ENCODE measurements around the gene RAB25.
"Not testable (repeated sequence)": the region's sequence is repeated elsewhere in the genome, so short reads cannot be mapped to it uniquely, and the experiment has no call there.

Gene RAB25

DNA sequence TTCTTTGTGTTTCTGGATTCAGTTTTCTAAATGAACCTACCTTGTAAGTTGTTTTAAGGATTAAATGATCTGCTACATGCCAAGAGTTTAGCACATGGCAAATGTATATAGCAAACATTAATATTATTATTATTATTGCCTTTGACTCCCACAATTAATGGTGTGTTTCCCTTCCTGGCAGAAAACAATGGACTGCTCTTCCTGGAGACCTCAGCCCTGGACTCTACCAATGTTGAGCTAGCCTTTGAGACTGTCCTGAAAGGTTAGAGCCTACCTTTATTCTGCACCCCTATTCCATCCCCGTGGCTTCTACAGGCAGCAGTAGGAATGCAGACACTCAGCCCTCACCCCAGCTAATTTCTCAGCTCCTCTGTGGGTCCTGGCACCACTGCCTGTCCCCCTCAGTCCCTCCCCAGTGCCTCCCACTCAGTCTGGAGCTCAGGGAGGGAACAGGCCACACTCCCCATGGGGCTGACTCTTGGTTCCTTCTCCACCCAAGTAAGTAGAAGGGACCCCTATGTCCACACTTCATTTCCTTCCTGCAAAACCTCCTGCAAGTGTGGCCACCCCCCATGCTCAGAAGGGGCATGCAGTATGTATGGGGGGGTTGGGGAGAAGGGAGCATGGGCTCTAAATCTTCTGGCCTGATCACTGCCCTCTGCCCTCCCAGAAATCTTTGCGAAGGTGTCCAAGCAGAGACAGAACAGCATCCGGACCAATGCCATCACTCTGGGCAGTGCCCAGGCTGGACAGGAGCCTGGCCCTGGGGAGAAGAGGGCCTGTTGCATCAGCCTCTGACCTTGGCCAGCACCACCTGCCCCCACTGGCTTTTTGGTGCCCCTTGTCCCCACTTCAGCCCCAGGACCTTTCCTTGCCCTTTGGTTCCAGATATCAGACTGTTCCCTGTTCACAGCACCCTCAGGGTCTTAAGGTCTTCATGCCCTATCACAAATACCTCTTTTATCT lies 8.8 kb downstream of the RAB25 start:
- no peak overlapping the region for H3K27ac ChIP-seq
- TF ChIP-seq, protein P1, sequence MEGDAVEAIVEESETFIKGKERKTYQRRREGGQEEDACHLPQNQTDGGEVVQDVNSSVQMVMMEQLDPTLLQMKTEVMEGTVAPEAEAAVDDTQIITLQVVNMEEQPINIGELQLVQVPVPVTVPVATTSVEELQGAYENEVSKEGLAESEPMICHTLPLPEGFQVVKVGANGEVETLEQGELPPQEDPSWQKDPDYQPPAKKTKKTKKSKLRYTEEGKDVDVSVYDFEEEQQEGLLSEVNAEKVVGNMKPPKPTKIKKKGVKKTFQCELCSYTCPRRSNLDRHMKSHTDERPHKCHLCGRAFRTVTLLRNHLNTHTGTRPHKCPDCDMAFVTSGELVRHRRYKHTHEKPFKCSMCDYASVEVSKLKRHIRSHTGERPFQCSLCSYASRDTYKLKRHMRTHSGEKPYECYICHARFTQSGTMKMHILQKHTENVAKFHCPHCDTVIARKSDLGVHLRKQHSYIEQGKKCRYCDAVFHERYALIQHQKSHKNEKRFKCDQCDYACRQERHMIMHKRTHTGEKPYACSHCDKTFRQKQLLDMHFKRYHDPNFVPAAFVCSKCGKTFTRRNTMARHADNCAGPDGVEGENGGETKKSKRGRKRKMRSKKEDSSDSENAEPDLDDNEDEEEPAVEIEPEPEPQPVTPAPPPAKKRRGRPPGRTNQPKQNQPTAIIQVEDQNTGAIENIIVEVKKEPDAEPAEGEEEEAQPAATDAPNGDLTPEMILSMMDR (IDR thresholded peaks at IDR 0.05) = no peak
- no peak for TF ChIP-seq ZFX (IDR thresholded peaks at IDR 0.05; ENCODE audit: borderline replicate concordance)

DNA sequence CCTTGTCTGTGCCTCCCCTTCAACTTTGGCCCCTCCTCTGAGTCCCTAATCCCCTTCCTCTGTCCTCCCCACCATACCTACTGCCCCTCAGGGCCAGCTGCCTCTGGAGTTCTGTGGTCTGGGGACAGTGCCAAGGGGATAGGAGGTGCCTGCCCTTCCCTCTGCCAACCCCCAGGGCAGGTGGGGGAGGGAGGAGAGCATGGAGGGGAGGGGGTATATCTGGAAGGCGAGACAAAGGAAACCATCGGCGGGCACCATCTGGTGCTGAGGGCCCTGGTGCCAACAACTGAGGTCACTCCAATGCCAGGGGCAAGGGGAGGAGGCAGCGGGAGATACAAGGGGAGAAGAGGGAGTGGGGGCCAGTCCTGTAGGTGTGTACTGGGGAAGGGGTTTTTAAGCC lies 9.6 kb downstream of the RAB25 start:
- TF ChIP-seq ZFX (IDR thresholded peaks at IDR 0.05; ENCODE audit: borderline replicate concordance) = no peak
- TF ChIP-seq, protein P1 (IDR thresholded peaks at IDR 0.05) = no peak
- no peak overlapping the region for H3K27ac ChIP-seq

DNA sequence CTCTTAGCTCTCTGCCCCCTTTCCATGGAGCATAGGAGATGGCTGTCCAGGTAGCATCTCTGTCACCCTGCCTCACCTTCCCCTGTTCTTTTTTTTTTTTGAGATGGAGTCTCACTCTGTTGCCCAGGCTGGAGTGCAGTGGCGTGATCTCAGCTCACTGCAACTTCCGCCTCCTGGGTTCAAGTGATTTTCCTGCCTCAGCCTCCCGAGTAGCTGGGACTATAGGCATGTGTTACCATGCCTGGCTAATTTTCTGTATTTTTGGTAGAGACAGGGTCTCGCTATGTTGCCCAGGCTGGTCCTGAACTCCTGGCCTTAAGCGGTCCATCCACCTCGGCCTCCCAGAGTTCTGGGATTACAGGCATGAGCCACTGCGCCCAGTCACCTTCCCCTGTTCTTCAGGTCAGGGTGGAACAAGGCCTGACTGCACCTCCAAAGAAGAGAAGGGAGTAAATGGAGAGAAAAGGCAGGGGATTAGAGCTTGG lies 10.4 kb downstream of the RAB25 start:
- H3K27ac ChIP-seq = not testable (repeated sequence)

DNA sequence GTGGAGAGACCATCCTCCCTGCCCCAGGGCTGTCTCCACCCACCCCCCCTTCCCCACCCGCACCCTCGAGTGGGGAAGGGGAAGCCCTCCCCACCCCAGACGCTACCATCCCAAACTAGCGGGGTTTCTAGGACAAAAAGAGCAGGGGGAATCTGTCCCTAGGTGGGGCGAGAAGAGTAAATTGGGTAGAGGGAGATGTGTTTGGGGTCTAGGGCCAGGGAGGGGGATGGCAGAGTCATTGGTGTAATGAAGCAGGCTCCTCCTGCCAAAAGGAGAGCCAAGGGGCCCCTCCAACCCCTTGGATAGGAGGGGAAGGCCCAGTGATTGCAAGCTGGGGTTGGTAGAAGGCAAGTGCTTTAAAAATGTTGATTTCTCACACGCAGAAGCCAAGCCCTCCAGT lies 11.3 kb downstream of the RAB25 start:
- no peak overlapping the region for H3K27ac ChIP-seq
- TF ChIP-seq ZFX (IDR thresholded peaks at IDR 0.05; ENCODE audit: borderline replicate concordance) = no peak
- TF ChIP-seq, protein P1 (IDR thresholded peaks at IDR 0.05) = no peak

DNA sequence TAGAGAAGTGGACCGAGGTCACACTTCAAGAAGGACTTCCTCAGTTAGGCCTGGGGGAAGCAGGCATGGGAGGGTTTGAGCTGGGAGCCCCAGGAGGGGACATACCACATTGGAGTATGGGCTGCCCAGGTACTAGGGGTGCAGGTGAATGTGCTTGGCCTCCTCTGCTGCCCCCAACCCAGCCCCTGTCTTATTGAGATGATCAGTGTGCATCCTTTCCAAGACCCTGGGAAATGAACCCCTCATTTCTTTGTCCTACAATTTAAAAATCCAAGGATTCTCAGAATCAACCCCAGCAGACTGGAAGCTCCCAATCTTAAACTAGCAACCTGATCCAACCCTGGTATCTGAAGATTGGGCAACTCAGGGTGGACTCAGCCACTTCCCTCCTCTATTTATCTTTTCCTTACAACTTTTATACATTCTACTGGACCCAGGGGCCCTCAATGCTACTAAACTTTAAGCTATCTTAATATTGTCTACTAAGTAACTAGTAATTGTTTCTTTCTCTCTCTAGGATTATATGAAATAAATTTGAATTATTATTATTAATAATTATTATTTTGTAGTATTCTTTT lies 12.2 kb downstream of the RAB25 start:
- no peak overlapping the region for H3K27ac ChIP-seq

DNA sequence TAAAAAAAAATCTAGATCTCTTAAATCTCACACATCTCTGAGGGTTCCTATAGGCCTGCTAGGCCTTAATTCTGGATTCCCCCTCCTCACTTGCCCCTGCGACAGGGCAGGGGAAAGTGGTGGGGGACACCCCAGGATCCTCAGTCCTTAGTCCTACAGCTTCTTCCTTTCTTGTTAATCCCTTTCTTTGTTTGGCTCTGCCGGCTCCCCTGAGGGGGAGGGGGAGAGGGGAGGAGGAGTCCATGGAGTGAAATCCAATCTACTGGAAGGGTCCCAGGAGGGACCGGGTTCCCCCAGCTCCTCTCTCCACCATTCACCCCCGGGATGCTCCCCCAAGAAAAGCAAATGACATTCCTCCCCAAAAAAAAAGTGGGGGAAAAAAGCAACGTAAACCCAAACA lies 12.8 kb downstream of the RAB25 start:
- TF ChIP-seq, protein P1 (IDR thresholded peaks at IDR 0.05) = no peak
- TF ChIP-seq ZFX (IDR thresholded peaks at IDR 0.05; ENCODE audit: borderline replicate concordance) = no peak

More for the DNA sequence above, 12.2 kb downstream of the RAB25 start:
- no peak for TF ChIP-seq ZFX (IDR thresholded peaks at IDR 0.05; ENCODE audit: borderline replicate concordance)
- TF ChIP-seq, protein P1 (IDR thresholded peaks at IDR 0.05) = no peak

DNA sequence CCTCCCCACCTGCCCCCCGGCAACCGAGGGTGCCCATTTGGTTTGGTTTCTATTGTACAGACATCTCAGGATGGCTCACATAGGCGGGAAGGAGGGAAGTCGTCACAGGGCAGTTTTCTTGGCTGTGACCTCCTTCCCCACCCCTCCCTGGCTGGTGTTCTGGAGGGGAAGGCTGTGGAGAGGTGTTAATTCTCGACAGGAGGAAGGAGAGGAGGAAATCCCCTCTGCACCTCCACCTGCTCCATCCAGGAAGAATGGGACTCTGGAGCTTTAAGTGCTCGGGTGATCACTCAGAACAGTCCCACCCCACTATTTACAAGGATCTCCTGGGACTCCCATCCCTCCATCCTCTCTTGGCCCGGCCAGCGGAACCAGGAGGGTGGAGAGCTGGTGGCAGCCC lies 13.7 kb downstream of the RAB25 start:
- no peak for TF ChIP-seq ZFX (IDR thresholded peaks at IDR 0.05; ENCODE audit: borderline replicate concordance)
- TF ChIP-seq, protein P1 (IDR thresholded peaks at IDR 0.05) = no peak
- H3K27ac ChIP-seq = no peak overlapping the region

More for the DNA sequence above, 12.8 kb downstream of the RAB25 start:
- H3K27ac ChIP-seq = no peak overlapping the region

Measured in 22Rv1 (cell line).